K562 (cell line): ENCODE results near the gene GNRH2. TPM values are rescaled to one million over a fixed set of nuclear protein-coding genes. Genes with fewer than 3 reads are reported as not detected.

Source experiments
- ADNP ChIP-seq: fragments of 200-800 bp; sonication (Bioruptor generic); IDR thresholded peaks from 2 replicates; pipeline ENCODE4 v1.6.1; 2016; ENCODE audit warnings: missing genetic modification characterization, missing compliant biosample characterization
- ATF1 ChIP-seq, 2 experiments: fragments of 450-650 bp in 1 of 2; IDR thresholded peaks; 2 replicates each; pipeline ENCODE4 v1.6.1; 2016; ENCODE audit warnings: missing compliant biosample characterization in 1 of 2, missing genetic modification characterization in 1 of 2
- EHMT2 ChIP-seq: fragments of 450-650 bp; IDR thresholded peaks from 2 replicates; pipeline ENCODE4 v1.6.1; 2018; ENCODE audit warnings: antibody characterized with exemption
- ELF2 ChIP-seq: fragments of 250-450 bp; sonication (Bioruptor Pico); IDR thresholded peaks from 2 replicates; pipeline ENCODE4 v1.5.0; 2021; ENCODE audit warnings: mild to moderate bottlenecking
- KDM1A ChIP-seq, 2 experiments: fragments of 450-650 bp; IDR thresholded peaks; 2 replicates each; pipeline ENCODE4 v1.6.1; 2016; ENCODE audit warnings: mild to moderate bottlenecking in 2 of 2
- KLF16 ChIP-seq: IDR thresholded peaks from 2 replicates; pipeline ENCODE4 v1.6.1; 2016; ENCODE audit warnings: antibody characterized with exemption
- L3MBTL2 ChIP-seq: fragments of 450-650 bp; IDR thresholded peaks from 2 replicates; pipeline ENCODE4 v1.6.1; 2016; ENCODE audit warnings: mild to moderate bottlenecking, moderate library complexity
- LEF1 ChIP-seq: fragments of 450-650 bp; IDR thresholded peaks from 2 replicates; pipeline ENCODE4 v1.6.1; 2016; ENCODE audit warnings: mild to moderate bottlenecking
- POLR2A ChIP-seq: fragments of 450-650 bp; conservative IDR thresholded peaks from 2 replicates; pipeline ENCODE4 v1.6.1; 2016
- PTTG1 ChIP-seq: fragments of 450-650 bp; IDR thresholded peaks from 2 replicates; pipeline ENCODE4 v1.6.1; 2016; ENCODE audit warnings: low read depth, mild to moderate bottlenecking, missing genetic modification characterization, missing compliant biosample characterization
- RB1 ChIP-seq: fragments of 450-650 bp; IDR thresholded peaks from 2 replicates; pipeline ENCODE4 v1.6.1; 2017; ENCODE audit warnings: low read depth, mild to moderate bottlenecking
- RBBP5 ChIP-seq: fragments of 200-600 bp; sonication (generic); IDR thresholded peaks from 2 replicates; pipeline ENCODE4 v1.6.1; 2012; ENCODE audit warnings: borderline replicate concordance, mild to moderate bottlenecking, low read length, control low read depth, inconsistent platforms; ENCODE audit not compliant: insufficient read depth, poor library complexity, severe bottlenecking
- SMARCA4 ChIP-seq: fragments of 450-650 bp; IDR thresholded peaks from 2 replicates; pipeline ENCODE4 v1.6.1; 2016
- SOX6 ChIP-seq: fragments of 450-650 bp; IDR thresholded peaks from 2 replicates; pipeline ENCODE4 v1.6.1; 2014; ENCODE audit warnings: mild to moderate bottlenecking
- TAL1 ChIP-seq: fragments of 450-650 bp; IDR thresholded peaks from 2 replicates; pipeline ENCODE4 v1.6.1; 2016; ENCODE audit warnings: mild to moderate bottlenecking
- TFAM ChIP-seq: fragments of 250-450 bp; sonication (Bioruptor Pico); conservative IDR thresholded peaks from 2 replicates; pipeline ENCODE4 v1.5.0; 2021; ENCODE audit warnings: mild to moderate bottlenecking, moderate library complexity
- WHSC1 ChIP-seq: IDR thresholded peaks from one replicate; pipeline ENCODE4 v1.6.1; 2012; ENCODE audit warnings: low read length, control low read depth, inconsistent platforms
- ZBTB7A ChIP-seq: IDR thresholded peaks from 2 replicates; pipeline ENCODE4 v1.6.1; 2011; ENCODE audit warnings: low read depth, mild to moderate bottlenecking, low read length, moderate library complexity, borderline replicate concordance; ENCODE audit not compliant: control insufficient read depth
- ZFP30 ChIP-seq: fragments of 250-450 bp; sonication (Bioruptor Pico); IDR thresholded peaks from 2 replicates; pipeline ENCODE4 v1.8.0; 2022; ENCODE audit warnings: moderate library complexity, mild to moderate bottlenecking, inconsistent platforms, borderline replicate concordance
- ZNF175 ChIP-seq: fragments of 200-800 bp; sonication (Bioruptor generic); IDR thresholded peaks from 2 replicates; pipeline ENCODE4 v1.6.1; 2016; ENCODE audit warnings: low read depth, mild to moderate bottlenecking, missing genetic modification characterization, missing compliant biosample characterization
- ZNF23 ChIP-seq: fragments of 250-450 bp; sonication (Bioruptor Pico); IDR thresholded peaks from 2 replicates; pipeline ENCODE4 v1.4.0; 2020; ENCODE audit warnings: mild to moderate bottlenecking
- polyA plus RNA-seq, 8 experiments: library from polyadenylated mRNA; depleted of rRNA in 4 of 8; stranded (reverse) in 5 of 8; unstranded in 3 of 8; fragments of >200 nt; fragmentation: Nextera tagmentation in 2 of 8; fragmentation: Illumina TruSeq in 1 of 8; extraction: Ambion mirVana in 2 of 8; extraction: Trizol in 1 of 8; gene quantifications; 2 replicates each; pipeline versions ENCODE4 v1.2.1 to v1.2.3, GENCODE V29; 2011 to 2014; ENCODE audit warnings: inconsistent platforms in 1 of 8, missing spikeins in 1 of 8
- total RNA-seq, 7 experiments: library from RNA; depleted of rRNA in 6 of 7; stranded (reverse); fragments of >200 nt in 6 of 7; fragmentation: Illumina TruSeq in 2 of 7; extraction: Trizol in 2 of 7; gene quantifications; 2 replicates each; pipeline versions ENCODE4 v1.2.1 to v1.2.3, GENCODE V29; 2011 to 2021; ENCODE audit warnings: low replicate concordance in 1 of 7
- TF ChIP-seq, protein P1 (sequence below): sonication (generic); formaldehyde crosslinking; IDR thresholded peaks from 2 replicates; pipeline ENCODE4 v1.8.1; 2023; ENCODE audit warnings: missing genetic modification reagents, mild to moderate bottlenecking, borderline replicate concordance
- TF ChIP-seq, protein P2 (sequence below): conservative IDR thresholded peaks from 2 replicates; pipeline ENCODE4 v1.6.1; 2011; ENCODE audit warnings: low read depth, mild to moderate bottlenecking, low read length; ENCODE audit not compliant: control insufficient read depth
- TF ChIP-seq, protein P3 (sequence below), 2 experiments: fragments of 200-800 bp in 1 of 2; sonication (Bioruptor generic) in 1 of 2; sonication (generic) in 1 of 2; formaldehyde crosslinking in 1 of 2; IDR thresholded peaks in 1 of 2; conservative IDR thresholded peaks in 1 of 2; 2 replicates each; pipeline versions ENCODE4 v1.5.0 to v1.6.1; 2016 to 2020; ENCODE audit warnings: missing compliant biosample characterization in 1 of 2, missing genetic modification characterization in 1 of 2, missing genetic modification reagents in 1 of 2

The GNRH2 gene
- total and polyA plus RNA-seq, 9 of the 15 experiments (the other 6 are each of a cell fraction or from before 2014, with no cell fraction given), result 0.11 to 0.50 (median 0.24) TPM; not detected in 5

DNA sequence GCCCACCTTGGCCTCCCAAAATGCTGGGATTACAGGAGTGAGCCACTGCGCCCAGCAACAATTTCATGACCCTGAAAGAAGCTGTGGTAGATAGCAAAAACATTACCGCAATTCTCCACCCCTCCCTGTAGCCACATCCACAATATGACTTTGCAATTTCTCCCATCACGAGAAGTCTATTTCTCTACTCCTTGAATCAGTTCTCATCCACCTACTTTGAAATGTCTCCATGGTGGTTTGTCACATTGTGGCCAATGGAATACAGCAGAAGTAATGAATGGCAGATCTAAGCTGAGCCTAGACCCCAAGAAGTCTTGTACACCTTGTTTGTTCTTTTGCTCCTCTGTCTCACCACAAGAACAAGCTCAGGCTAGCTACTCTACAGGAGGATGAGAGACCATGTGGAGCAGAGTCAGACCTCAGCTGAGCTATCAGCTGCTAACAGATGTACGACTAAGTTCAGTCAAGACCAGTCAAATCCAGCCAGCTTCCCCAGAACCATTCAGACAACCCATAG, 34.3 kb downstream of the GNRH2 start (continued):
- TF ChIP-seq ZBTB7A, result no peak
- peak; percentile 77 for TF ChIP-seq KLF16
- peak; percentile 49; the same call in 1 of the 2 replicates for TF ChIP-seq POLR2A
- peak; percentile 76 for TF ChIP-seq EHMT2
- TF ChIP-seq RB1, result no peak
- TF ChIP-seq LEF1, result peak; percentile 84
- TF ChIP-seq, protein P1, sequence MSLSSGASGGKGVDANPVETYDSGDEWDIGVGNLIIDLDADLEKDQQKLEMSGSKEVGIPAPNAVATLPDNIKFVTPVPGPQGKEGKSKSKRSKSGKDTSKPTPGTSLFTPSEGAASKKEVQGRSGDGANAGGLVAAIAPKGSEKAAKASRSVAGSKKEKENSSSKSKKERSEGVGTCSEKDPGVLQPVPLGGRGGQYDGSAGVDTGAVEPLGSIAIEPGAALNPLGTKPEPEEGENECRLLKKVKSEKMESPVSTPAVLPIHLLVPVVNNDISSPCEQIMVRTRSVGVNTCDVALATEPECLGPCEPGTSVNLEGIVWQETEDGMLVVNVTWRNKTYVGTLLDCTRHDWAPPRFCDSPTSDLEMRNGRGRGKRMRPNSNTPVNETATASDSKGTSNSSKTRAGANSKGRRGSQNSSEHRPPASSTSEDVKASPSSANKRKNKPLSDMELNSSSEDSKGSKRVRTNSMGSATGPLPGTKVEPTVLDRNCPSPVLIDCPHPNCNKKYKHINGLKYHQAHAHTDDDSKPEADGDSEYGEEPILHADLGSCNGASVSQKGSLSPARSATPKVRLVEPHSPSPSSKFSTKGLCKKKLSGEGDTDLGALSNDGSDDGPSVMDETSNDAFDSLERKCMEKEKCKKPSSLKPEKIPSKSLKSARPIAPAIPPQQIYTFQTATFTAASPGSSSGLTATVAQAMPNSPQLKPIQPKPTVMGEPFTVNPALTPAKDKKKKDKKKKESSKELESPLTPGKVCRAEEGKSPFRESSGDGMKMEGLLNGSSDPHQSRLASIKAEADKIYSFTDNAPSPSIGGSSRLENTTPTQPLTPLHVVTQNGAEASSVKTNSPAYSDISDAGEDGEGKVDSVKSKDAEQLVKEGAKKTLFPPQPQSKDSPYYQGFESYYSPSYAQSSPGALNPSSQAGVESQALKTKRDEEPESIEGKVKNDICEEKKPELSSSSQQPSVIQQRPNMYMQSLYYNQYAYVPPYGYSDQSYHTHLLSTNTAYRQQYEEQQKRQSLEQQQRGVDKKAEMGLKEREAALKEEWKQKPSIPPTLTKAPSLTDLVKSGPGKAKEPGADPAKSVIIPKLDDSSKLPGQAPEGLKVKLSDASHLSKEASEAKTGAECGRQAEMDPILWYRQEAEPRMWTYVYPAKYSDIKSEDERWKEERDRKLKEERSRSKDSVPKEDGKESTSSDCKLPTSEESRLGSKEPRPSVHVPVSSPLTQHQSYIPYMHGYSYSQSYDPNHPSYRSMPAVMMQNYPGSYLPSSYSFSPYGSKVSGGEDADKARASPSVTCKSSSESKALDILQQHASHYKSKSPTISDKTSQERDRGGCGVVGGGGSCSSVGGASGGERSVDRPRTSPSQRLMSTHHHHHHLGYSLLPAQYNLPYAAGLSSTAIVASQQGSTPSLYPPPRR (CRISPR knock-in tag), result no peak
- no peak for TF ChIP-seq ATF1 (CRISPR knock-in tag; IDR thresholded peaks at IDR 0.05)
- no peak for TF ChIP-seq ATF1 (tag; IDR thresholded peaks at IDR 0.05)
- no peak for TF ChIP-seq TFAM
- TF ChIP-seq WHSC1, result no peak
- TF ChIP-seq SMARCA4, result peak; percentile 71
- peak; percentile 74 for TF ChIP-seq TAL1
- TF ChIP-seq SOX6, result peak; percentile 56
- TF ChIP-seq ZNF23 (CRISPR knock-in tag), result no peak
- peak; percentile 62 for TF ChIP-seq RBBP5
- no peak for TF ChIP-seq ELF2 (CRISPR knock-in tag)
- TF ChIP-seq PTTG1, result no peak
- TF ChIP-seq, protein P2, sequence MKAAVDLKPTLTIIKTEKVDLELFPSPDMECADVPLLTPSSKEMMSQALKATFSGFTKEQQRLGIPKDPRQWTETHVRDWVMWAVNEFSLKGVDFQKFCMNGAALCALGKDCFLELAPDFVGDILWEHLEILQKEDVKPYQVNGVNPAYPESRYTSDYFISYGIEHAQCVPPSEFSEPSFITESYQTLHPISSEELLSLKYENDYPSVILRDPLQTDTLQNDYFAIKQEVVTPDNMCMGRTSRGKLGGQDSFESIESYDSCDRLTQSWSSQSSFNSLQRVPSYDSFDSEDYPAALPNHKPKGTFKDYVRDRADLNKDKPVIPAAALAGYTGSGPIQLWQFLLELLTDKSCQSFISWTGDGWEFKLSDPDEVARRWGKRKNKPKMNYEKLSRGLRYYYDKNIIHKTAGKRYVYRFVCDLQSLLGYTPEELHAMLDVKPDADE, result no peak
- no peak for TF ChIP-seq ZNF175 (CRISPR knock-in tag)
- TF ChIP-seq KDM1A (IDR thresholded peaks at IDR 0.05), result peak; percentile 49 to 56; a peak in 2 of 4 replicates
- no peak for TF ChIP-seq ZFP30 (CRISPR knock-in tag)
- TF ChIP-seq, protein P3, sequence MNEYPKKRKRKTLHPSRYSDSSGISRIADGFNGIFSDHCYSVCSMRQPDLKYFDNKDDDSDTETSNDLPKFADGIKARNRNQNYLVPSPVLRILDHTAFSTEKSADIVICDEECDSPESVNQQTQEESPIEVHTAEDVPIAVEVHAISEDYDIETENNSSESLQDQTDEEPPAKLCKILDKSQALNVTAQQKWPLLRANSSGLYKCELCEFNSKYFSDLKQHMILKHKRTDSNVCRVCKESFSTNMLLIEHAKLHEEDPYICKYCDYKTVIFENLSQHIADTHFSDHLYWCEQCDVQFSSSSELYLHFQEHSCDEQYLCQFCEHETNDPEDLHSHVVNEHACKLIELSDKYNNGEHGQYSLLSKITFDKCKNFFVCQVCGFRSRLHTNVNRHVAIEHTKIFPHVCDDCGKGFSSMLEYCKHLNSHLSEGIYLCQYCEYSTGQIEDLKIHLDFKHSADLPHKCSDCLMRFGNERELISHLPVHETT (CRISPR knock-in tag; conservative IDR thresholded peaks at IDR 0.05 in 1 of 2, IDR thresholded peaks at IDR 0.05 in 1 of 2), result no peak
- peak; percentile 68 for TF ChIP-seq ADNP (tag)
- peak; percentile 59 for TF ChIP-seq L3MBTL2
